DMS114 treated with DMSO at 0.1 percent for 48 hours (cell line): ENCODE measurements around the gene SLC26A9.

Source experiments
- DNase-seq: peaks from one replicate; lab custom pipeline; 2025; ENCODE audit not compliant: unreplicated experiment; lab: John Stamatoyannopoulos, UW

SLC26A9 gene

DNA sequence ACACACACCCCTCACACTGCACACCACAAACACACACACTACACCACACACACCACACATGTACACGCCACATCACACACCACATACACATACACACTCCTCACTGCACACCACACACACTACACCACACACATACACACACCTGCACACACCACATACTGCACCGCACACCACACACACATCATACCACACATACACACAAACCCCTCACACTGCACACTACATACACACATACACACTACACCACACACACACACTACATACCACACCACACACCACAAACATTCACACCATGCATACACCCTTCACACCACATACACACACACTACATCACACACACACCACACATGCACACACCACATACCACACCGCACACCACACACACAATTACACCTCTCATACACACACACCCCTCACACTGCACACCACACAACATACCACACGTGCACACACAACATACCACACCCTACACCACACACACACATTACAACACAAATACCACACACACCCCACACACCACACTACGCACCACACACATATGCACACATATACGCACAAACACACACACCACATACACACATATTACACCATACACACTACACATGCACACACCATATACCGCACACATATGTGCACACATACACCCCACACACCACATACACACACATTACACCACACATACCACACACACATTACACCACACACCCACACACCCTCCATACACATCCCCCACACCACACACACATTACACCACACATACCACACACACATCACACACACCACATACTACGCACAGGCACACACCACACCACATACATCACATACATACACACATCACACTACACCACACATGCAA is 30.3 kb upstream of the SLC26A9 start:
- no peak for DNase-seq

DNA sequence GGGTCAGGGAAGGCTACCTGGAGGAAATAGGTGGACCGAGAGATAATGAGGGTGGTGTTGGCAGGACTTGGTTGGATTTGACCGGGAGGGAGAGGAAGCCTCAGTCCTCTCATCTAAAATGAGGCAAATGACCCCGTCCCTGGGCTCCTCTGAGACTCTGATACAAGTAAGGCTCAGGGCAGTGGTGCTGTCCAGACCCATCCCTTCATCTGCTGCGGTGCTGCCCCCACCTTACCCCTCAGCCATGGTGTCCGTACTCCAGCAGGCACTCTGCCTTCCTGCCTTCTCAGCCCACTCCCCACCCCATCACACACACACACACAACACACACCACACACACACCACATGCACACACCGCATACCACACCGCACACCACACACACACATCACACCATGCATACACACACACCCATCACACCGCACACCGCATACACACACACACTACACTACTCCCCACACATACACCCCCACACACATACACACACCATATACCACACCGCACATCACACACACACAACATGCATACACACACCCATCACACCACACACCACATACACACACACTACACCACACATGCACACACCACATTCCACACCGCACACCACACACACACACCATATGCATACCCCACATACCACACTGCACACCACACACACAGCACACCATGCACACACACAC is 29.4 kb upstream of the SLC26A9 start:
- no peak for DNase-seq

DNA sequence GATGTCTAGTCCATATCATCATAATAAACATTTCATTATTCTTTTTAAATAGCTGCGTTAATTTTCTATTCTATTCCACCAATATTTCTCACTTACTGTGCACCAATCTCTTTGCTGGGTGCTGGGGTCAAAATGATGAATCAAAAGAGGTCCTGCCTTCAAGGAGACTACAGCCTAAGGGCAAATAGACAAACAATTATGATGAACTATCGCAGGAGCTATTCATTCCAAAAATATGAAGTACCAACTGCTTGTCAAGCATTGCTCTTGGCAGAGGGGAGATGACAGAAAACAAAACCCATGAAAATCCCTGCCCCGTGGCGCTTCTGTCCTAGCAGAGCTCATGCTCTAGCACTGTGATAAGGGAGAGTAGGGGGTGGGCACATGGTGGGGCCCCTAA is 28.8 kb upstream of the SLC26A9 start:
- DNase-seq, result no peak

DNA sequence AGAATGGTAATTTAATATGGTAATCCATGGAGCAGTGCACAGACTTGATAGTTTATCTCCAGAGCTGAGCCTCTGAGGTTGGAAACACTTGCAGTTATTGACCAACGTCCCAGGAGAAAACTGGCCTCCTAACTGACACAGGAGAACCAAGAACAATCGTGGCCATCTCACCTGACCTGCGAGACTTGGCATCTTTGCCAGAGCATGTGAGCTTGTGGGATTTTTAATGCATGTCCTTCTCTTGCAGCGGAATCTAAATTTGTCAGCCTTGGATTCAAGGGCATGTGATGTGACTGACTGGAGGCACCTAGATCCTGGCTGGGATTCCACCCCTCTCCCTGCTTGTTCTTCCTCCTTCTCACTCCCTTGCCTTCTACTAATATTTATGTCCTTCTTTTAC is 27.8 kb upstream of the SLC26A9 start:
- DNase-seq, result no peak

DNA sequence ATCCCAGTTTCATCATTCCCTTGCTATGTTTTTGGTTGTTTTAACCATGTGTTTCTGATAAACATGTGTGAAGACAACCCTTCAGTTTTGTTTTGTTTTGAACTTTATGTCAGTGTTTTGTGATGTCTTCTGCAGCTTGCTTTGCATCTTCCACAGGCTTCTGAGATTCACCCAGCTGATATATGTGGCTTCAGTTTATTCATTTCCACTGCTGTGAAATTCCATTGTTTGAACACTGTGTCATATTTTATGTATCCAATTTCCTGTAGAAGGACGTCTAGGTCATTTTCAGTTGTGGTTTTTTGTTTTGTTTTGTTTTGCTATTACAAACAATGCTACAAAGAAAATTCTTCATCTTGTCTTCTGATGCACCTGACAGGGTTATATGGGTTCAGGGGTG is 27.2 kb upstream of the SLC26A9 start:
- DNase-seq, result no peak

- DNase-seq, result no peak
These were observed 26.0 kb upstream of the SLC26A9 start for GRCh38 chr1:205969229-205969628.

DNA sequence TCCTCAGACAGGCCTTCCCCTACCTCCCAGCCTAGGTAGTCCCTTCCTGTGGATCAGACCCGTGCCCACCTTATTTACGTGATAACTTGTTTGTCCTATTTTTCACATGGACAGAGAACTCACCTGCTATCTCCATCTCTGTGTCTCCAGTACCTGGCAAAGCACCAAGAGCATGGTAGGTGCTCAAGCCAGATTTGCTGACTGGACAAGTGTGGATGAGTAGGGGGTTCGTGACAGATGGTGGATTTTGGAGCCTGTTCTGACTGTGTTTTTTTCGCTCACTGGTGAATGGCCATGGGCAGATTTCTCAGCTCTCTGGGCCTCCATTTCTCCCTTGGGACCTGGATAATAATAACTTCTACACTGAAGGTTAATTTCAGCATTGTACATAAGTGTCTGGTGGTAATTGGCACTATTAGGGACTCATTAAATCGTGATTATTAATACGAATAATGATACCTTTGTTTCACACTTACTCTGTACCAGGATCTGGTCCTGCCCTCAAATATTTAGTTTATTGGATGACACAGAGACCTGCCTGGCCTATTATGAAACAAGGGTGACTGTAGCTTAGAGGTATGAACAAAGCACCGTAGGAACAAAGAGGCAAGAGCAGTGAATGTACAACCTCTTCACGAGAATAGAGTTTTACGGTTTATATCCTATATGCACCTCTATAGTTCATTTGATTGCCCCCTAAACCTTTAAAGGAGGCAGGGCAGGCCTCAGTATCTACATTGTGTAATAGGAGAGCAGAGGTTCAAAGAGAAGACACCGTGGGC is 24.5 kb upstream of the SLC26A9 start:
- DNase-seq, result no peak

GRCh38 chr1:205965036-205965884 is 22.0 kb upstream of the SLC26A9 start:
- no peak for DNase-seq

GRCh38 chr1:205963352-205964155 is 20.3 kb upstream of the SLC26A9 start:
- no peak for DNase-seq

DNA sequence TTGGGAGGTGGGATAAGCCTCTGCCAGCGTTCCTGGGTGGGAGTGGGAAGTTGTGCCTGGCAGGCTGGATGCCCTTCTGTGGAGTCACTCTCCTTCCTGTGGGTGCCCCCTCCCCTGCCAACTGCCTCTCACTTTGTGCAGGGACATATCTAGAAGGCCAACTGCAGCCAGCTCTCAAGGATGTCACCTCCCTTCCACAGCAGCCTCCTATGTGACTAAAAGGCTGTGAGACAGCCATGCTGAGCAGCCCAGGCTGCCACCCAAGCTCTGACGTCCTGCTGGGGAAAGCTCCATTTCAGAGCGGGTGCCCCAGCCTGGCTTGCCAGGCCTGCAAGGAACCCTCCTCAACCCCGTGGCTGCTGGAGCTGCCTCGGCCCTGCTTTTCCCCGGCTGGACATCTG is 19.6 kb upstream of the SLC26A9 start:
- no peak for DNase-seq

DNA sequence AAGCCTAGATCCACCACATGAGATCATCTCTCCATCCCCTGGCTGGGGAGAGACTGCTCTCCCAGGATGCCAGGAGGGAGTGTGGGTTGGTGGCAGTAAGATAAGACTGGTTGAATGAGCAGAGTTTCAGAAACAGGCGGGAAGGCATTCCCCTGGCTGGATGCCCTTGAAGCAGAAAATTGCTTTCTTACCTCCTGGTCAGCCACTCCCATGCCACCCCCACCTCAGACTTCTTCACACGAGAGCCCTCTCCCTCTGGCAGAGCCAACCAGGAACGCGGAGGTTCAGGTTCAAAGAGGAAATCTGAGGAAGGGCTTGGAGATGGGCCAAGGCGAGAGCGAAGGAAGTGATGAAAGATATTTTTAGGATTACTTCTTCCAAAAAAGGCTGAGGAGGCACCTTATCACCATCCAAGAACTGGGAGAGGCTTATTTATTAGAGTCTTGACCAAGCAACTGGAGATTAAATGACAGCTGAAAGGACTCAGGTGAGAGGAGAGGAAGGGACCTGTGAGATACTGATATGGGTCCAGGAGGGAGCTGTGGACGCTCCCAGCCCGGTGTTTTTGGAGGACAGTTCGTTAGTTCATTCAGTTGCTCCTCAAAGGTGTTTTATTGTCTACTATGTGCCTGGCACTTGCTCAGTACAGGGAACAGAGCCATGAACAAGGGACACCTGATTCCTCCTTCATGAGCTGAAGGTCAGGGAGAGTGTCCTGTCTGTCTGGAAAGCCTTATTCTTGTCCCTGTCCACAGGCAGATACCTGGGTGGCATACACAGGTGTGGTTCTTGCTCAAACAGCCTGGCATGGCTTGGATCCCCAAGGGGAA is 18.9 kb upstream of the SLC26A9 start:
- DNase-seq, result no peak

DNA sequence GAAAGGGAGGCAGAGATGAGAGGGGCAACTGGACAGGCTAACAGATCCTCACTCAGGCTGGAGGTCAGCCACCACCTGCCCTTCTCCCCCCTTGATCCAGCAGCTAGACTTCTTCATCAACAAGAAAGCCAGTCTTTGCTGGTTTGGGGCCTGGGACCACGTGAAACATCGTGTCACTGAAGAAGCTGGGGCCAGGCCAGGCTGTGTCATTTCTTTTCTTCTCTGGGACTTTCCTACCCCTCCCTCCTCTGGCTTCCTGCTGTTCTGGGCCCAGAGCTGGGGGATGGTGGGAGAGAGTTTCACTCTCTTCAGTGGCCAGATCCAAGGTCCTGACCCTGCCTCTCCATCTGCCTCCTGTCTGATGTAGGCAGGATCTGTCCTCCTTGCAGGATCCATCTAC is 18.1 kb upstream of the SLC26A9 start:
- DNase-seq, result no peak

DNA sequence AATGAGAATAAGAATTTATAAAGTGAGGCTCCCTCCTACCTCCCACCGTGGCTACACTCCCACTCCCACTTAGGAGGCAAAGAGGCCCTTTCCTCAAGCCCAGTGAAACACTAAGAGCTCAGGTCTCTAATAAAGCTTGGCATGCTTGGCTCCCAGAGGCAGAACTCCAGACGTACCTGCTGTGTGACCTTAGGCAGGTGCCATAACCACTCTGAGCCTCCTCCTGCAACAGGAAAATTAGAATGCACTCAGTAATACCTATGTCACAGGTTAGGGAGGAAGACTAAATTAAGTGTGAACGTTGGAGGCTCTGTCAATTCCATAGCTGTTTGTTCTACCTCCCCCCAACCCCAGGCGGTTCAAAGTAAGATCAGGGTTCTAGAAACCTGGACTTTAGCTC is 16.5 kb upstream of the SLC26A9 start:
- no peak for DNase-seq

- no peak for DNase-seq
These were observed 12.2 kb upstream of the SLC26A9 start for GRCh38 chr1:205955499-205955898.

- DNase-seq, result no peak
These were observed 11.7 kb upstream of the SLC26A9 start for GRCh38 chr1:205954819-205955404.

GRCh38 chr1:205951746-205952145 is 8.5 kb upstream of the SLC26A9 start:
- DNase-seq, result no peak

GRCh38 chr1:205950826-205951549 is 7.7 kb upstream of the SLC26A9 start:
- no peak for DNase-seq

GRCh38 chr1:205950280-205950679 is 7.0 kb upstream of the SLC26A9 start:
- no peak for DNase-seq
